Erythroblast (primary cell): ENCODE results near the gene CAND2.

Source experiments
- DNase-seq, 2 experiments: peaks; one replicate each; lab custom pipeline; 2025; lab: John Stamatoyannopoulos, UW
- GATA1 ChIP-seq: IDR thresholded peaks from 2 replicates; pipeline ENCODE4 v1.6.1; 2011; ENCODE audit warnings: low read depth, mild to moderate bottlenecking, control low read depth, low read length, moderate library complexity
- POLR2A ChIP-seq: IDR thresholded peaks from 2 replicates; pipeline ENCODE4 v1.6.1; 2011; ENCODE audit warnings: mild to moderate bottlenecking, low read length

CAND2 gene

DNA sequence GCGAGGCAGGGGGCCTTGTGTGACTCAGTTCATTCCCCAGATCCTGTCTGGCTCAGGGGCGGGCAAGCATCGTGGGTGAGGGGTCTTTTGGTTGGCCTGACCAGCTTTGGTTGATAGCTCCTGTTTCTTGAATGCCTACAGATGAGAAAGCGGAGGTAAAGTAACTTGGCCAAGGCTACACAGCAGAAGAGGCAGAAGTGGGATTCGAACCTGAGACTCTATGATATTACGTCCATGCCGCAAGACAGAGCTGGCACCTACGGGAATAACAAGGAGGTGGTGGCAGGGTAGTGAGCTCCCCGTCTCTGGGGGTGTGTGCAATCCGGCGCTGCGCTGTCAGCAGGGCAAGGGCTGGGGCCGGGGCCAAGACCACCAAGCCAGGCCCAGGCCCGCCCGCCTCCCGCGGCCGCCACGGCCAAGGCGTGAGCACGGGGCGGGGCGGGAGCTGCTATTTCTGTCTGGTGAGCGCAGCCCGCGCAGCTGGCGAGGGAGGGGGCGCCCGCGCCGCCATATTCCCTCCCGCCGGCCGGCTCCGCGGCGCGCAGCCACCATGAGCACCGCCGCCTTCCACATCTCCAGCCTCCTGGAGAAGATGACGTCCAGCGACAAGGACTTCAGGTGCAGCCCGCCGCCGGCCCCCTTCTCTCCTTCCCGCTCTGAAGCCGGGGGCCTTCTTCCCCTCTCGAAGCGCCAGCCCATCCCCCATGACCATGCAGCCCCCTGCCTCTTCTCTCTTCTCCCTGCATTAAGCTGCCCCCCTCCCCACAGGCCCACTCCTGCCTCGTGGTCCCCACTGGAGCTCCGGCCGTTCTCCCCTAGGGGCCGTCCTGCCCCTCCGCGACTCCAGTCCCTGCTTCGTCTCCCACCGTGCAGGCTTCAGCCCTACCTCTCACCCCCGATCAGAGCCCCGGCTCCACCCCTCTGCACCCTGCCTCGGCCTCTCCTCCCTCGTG lies at the start of gene CAND2:
Gene CAND2, plus strand, starts transcription at position 510 of the 953 bp plus-strand sequence. Its CDS starts 41 bp downstream, at position 551.
- TF ChIP-seq POLR2A, result no peak
- DNase-seq, result peak; percentile 59 to 65

- no peak for DNase-seq
- TF ChIP-seq POLR2A (no peak), GATA1 (no peak)
Measured at GRCh38 chr3:12748477-12748876, 48.0 kb upstream of the CAND2 start.

- DNase-seq, result no peak
- TF ChIP-seq POLR2A, result no peak
- TF ChIP-seq GATA1, result no peak
Measured at GRCh38 chr3:12750223-12750622, 46.3 kb upstream of the CAND2 start.

DNA sequence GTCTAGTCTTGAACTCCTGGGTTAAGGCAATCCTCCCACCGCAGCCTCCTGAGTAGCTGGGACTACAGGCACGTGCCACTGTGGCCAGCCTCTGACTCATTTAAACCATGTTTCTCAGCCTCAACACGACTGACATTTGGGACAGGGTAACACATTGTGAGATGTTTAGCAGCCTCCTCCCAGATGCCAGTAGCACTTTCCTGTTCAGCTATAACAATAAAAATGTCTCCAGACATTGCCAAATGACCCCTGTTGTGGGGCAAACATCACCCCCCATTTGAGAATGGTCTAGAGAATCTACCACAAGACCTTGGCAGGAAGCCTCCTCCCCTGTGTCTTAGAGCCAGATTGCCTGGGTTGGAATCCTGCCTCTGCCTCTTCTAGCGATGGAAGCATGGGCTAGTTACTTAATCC lies 45.8 kb upstream of the CAND2 start:
- TF ChIP-seq POLR2A (no peak), GATA1 (no peak)
- DNase-seq, result no peak

GRCh38 chr3:12751571-12751970 lies 44.9 kb upstream of the CAND2 start:
- no peak for TF ChIP-seq POLR2A
- DNase-seq, result no peak

- TF ChIP-seq GATA1 (no peak), POLR2A (no peak)
- no peak for DNase-seq
Measured at GRCh38 chr3:12752102-12752501, 44.4 kb upstream of the CAND2 start.

DNA sequence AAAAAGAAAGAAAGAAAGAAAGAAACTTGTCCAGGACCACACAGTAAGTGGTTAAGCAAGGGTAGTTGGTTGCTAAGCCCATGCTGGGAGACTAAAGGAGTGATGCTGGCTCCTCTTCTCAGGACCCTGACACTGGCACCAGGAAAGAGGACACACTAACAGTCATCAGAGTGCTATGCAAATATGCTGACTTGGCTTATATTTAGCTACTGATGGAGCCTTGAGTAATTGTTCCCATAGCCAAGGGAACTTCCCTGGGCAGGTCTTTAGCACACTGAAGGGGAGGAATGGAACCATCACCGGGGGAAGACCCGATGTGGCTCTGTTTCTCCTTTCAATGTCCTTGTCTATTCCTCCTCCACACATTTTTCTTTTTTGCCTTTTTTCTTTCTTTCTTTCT lies 43.7 kb upstream of the CAND2 start:
- TF ChIP-seq GATA1 (no peak), POLR2A (no peak)
- no peak for DNase-seq

GRCh38 chr3:12753275-12754028 lies 43.0 kb upstream of the CAND2 start:
- TF ChIP-seq GATA1, result no peak
- no peak for DNase-seq

GRCh38 chr3:12754313-12754712 lies 42.2 kb upstream of the CAND2 start:
- no peak for DNase-seq
- TF ChIP-seq POLR2A, result no peak
- no peak for TF ChIP-seq GATA1

DNA sequence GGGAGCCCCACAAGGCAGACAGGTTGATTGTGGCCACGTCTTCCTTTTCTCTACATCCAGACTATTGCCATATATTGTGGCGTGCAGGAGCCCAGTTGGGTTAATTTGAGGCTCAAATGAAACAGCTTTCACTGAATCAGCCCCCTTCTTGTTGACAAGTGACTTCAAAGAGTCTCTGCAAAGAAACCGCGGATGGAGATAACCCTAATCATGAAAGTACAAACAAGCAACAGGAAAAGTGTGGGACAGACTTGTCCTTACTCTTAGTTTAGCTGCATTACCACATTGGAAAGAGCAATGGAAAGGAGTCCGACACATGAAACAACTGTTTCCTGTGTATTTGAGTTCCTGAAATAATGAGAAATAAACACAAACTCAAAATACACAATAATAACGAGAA lies 40.7 kb upstream of the CAND2 start:
- DNase-seq, result no peak
- TF ChIP-seq POLR2A, result no peak
- TF ChIP-seq GATA1, result no peak

DNA sequence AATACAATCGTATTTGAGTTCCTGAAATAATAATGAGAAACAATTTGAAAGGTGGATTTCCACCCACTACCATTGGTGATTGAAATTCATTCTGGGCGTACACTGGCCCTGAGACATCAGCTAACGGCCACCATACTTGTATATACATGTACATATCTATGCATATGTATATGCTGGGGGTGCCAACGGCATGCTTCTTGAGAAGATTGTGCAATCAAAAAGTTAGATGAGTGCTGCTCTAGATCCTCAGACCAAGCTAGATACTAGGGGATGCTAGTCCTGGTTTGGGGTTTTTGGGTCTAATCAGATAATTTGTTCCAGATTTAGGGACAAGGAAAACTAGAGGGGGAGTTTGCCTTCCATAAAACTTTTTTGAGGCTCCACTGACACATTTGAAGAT lies 40.3 kb upstream of the CAND2 start:
- no peak for TF ChIP-seq POLR2A
- TF ChIP-seq GATA1, result no peak
- no peak for DNase-seq

- TF ChIP-seq GATA1, result no peak
- TF ChIP-seq POLR2A, result no peak
- no peak for DNase-seq
Measured at GRCh38 chr3:12756635-12757034, 39.8 kb upstream of the CAND2 start.

GRCh38 chr3:12758025-12758781 lies 38.3 kb upstream of the CAND2 start:
- no peak for TF ChIP-seq POLR2A
- no peak for TF ChIP-seq GATA1

More at GRCh38 chr3:12758025-12758781, 38.3 kb upstream of the CAND2 start:
- DNase-seq, result no peak
